Activated CD8-positive, alpha-beta memory T cell treated with anti-CD3 and anti-CD28 coated beads for 36 hours (primary cell): ENCODE measurements around the gene F13B. TPM values are rescaled to one million over a fixed set of nuclear protein-coding genes. Genes with fewer than 3 reads are reported as not detected.

Experiments
- total RNA-seq, 2 experiments: library from RNA; stranded (reverse); gene quantifications; one replicate each; pipeline ENCODE4 v1.2.3, GENCODE V29; 2021

Gene F13B
- total RNA-seq, 2 experiments from 2014 or later, result not detected

Other genes with a start within 250 kb of the F13B start
- not detected for gene CFHR1, start 247.5 kb downstream of the F13B start, total RNA-seq
- gene CFHR4, start 179.2 kb downstream of the F13B start, total RNA-seq, result not detected
- not detected for gene CFHR2, start 123.5 kb downstream of the F13B start, total RNA-seq
- not detected for gene CFHR5, start 89.7 kb downstream of the F13B start, total RNA-seq
- gene ASPM, start 79.4 kb upstream of the F13B start, total RNA-seq, result 10 to 100 TPM; 25.8 to 25.9 TPM
- gene ZBTB41, start 134.0 kb upstream of the F13B start, total RNA-seq, result 1 to 10 TPM; 3.6 to 3.9 TPM
- not detected for gene CRB1, start 201.0 kb upstream of the F13B start, total RNA-seq